ENCODE data around the gene MARK4.

The MARK4 gene

GRCh38 chr19:45290381-45290931, 39.4 kb downstream of the MARK4 start (continued):
- TF ChIP-seq CREB5 (CRISPR knock-in tag; IDR thresholded peaks at IDR 0.05; ENCODE audit: low read depth), result no peak

GRCh38 chr19:45291834-45292233, 40.8 kb downstream of the MARK4 start:
- no peak for TF ChIP-seq ESRRG (CRISPR knock-in tag; IDR thresholded peaks at IDR 0.05)
- TF ChIP-seq SNAI2 (CRISPR knock-in tag; IDR thresholded peaks at IDR 0.05), result no peak
- no peak for TF ChIP-seq TCF4 (CRISPR knock-in tag; IDR thresholded peaks at IDR 0.05; ENCODE audit: borderline replicate concordance)
- TF ChIP-seq RARB (CRISPR knock-in tag; IDR thresholded peaks at IDR 0.05), result no peak
- no peak for TF ChIP-seq ISL1 (CRISPR knock-in tag; IDR thresholded peaks at IDR 0.05)
- no peak for TF ChIP-seq POU6F1 (CRISPR knock-in tag; IDR thresholded peaks at IDR 0.05; ENCODE audit: borderline replicate concordance, low read depth)
- no peak for TF ChIP-seq OSR1 (CRISPR knock-in tag; IDR thresholded peaks at IDR 0.05)
- TF ChIP-seq ZFP30 (CRISPR knock-in tag; IDR thresholded peaks at IDR 0.05), result no peak
- no peak for TF ChIP-seq PATZ1 (CRISPR knock-in tag; IDR thresholded peaks at IDR 0.05; ENCODE audit: borderline replicate concordance)
- no peak for TF ChIP-seq GLIS3 (CRISPR knock-in tag; IDR thresholded peaks at IDR 0.05)
- no peak for TF ChIP-seq TSHZ2 (CRISPR knock-in tag; IDR thresholded peaks at IDR 0.05)
- no peak for ATAC-seq

- ATAC-seq, result no peak
- TF ChIP-seq ZNF8 (CRISPR knock-in tag; IDR thresholded peaks at IDR 0.05) (no peak), CREB5 (CRISPR knock-in tag; IDR thresholded peaks at IDR 0.05; ENCODE audit: low read depth) (no peak), ZC3H10 (CRISPR knock-in tag; IDR thresholded peaks at IDR 0.05) (no peak), ESRRG (CRISPR knock-in tag; IDR thresholded peaks at IDR 0.05) (no peak), TCF4 (CRISPR knock-in tag; IDR thresholded peaks at IDR 0.05; ENCODE audit: borderline replicate concordance) (no peak), TSHZ2 (CRISPR knock-in tag; IDR thresholded peaks at IDR 0.05) (no peak), ISL1 (CRISPR knock-in tag; IDR thresholded peaks at IDR 0.05) (no peak), POU6F1 (CRISPR knock-in tag; IDR thresholded peaks at IDR 0.05; ENCODE audit: borderline replicate concordance, low read depth) (no peak), CSDC2 (CRISPR knock-in tag; IDR thresholded peaks at IDR 0.05) (no peak), PPARA (CRISPR knock-in tag; IDR thresholded peaks at IDR 0.05; ENCODE audit: borderline replicate concordance) (no peak), OSR1 (CRISPR knock-in tag; IDR thresholded peaks at IDR 0.05) (no peak), ZFP3 (CRISPR knock-in tag; IDR thresholded peaks at IDR 0.05) (no peak), RARB (CRISPR knock-in tag; IDR thresholded peaks at IDR 0.05) (no peak), GLIS3 (CRISPR knock-in tag; IDR thresholded peaks at IDR 0.05) (no peak), BACH2 (CRISPR knock-in tag; IDR thresholded peaks at IDR 0.05; ENCODE audit: borderline replicate concordance) (no peak), ZNF70 (CRISPR knock-in tag; IDR thresholded peaks at IDR 0.05) (no peak), TOX (CRISPR knock-in tag; IDR thresholded peaks at IDR 0.05; ENCODE audit: borderline replicate concordance) (no peak), SNAI2 (CRISPR knock-in tag; IDR thresholded peaks at IDR 0.05) (no peak), CSRNP3 (CRISPR knock-in tag; IDR thresholded peaks at IDR 0.05) (no peak)
Observed at GRCh38 chr19:45293682-45294081, 42.6 kb downstream of the MARK4 start.
